ENCODE data around the gene ZCRB1. TPM values are rescaled to one million over a fixed set of nuclear protein-coding genes. Genes with fewer than 3 reads are reported as not detected.
"Not testable (repeated sequence)": the region's sequence is repeated elsewhere in the genome, so short reads cannot be mapped to it uniquely, and the experiment has no call there.

ZCRB1 gene, protein sequence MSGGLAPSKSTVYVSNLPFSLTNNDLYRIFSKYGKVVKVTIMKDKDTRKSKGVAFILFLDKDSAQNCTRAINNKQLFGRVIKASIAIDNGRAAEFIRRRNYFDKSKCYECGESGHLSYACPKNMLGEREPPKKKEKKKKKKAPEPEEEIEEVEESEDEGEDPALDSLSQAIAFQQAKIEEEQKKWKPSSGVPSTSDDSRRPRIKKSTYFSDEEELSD
- polyA plus RNA-seq = 10 to 100 TPM; 57.2 to 98.5 (median 91.3) TPM

DNA sequence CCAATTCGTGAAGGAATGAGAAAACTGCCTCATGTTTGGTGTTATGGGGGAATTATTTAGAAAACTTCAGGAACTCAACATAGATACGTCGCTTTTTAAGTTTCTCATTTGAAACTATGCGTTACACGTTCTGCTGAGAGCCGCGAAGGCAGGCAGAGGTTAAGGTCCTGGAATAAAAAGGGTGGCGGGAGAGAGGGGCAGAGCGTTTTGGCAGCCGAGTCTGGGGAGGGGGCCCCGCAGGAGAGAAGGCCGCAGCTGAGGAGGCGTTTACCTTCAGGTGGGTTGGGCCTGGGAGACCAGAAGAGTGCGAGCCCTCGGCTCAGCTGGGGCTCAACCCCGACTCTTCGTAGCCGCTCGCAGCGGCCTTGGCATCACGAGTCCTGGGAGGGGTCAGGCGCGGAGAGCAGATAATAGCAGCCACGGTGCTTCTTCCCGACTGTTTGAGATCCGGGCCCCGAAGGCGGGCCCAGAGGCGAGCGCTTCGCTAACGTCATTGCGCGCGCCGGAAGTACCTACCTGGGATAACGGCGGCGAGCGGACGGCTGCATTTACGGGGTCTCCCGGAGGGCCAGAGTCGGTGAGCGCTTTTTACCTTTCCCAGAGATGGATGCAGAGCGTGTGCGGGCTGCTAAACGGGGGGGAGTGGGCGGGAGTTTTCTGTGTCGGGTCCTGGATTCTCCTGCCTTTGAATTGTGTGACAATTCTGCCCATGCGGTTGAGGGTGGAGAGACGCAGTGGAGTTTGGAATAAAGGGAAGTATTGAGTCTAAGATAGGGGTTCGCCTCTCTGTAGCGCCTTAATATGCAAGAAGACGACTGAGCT is at the start of gene ZCRB1, which contains the start of gene PPHLN1:
Gene ZCRB1, minus strand, starts transcription at position 442 of the 822 bp plus-strand sequence. CDS start 1,992 bp downstream, outside the sequence.
Gene PPHLN1, plus strand, starts transcription at position 515 of the 822 bp plus-strand sequence. CDS start 9,736 bp downstream, outside the sequence.
- Mint-ChIP-seq H3K4me3 (peak within 1 kb of the TSS; percentile 97 to 99 (median 99)), H3K27me3 (ENCODE audit: low read depth in 3 of 3) (peaks cover 3 to 11% (median 4%) of the 10 kb centered on the region in 3 donors), H3K36me3 (peaks cover 0 to 5% (median 4%) of the 10 kb centered on the region in 3 donors), H3K4me1 (peaks cover 50 to 62% of the 10 kb centered on the region in 2 donors), H3K27ac (peak within 1 kb of the TSS; percentile 93 to 99 (median 98)), H3K9me3 (no peaks in the 10 kb centered on the region)
- DNase-seq = peak; percentile 73 to 79 (median 78)

DNA sequence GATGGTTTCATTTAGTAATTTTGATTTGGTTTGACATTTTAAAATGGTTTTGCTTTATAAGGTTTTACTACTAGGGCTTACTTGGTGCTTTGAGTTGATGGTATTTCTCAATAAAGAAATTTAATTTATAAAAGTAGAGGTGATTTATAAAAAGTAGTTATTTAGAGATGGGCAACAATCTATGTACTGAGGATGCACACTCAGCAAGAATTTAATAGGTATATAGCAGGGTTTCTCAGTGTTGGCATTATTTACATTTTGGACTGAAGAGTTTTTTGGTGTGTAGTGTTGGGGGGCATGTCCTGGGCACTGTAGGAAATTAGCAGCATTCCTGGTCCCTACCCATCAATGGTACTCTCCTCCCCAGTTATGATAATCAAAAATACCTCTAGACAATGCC is 47.8 kb upstream of the ZCRB1 start:
- no peak overlapping the region for H3K4me3 Mint-ChIP-seq
- H3K9me3 Mint-ChIP-seq = no peaks in the 10 kb centered on the region
- peaks cover 0 to 2% (median 0%) of the 10 kb centered on the region in 3 donors for H3K27me3 Mint-ChIP-seq (ENCODE audit: low read depth in 3 of 3)
- peak overlapping the region in 1 of 6 donors; percentile 38 for H3K27ac Mint-ChIP-seq
- DNase-seq = no peak
- peaks cover 0 to 1% of the 10 kb centered on the region in 2 donors for H3K4me1 Mint-ChIP-seq
- peaks cover 3 to 14% (median 5%) of the 10 kb centered on the region in 3 donors for H3K36me3 Mint-ChIP-seq

DNA sequence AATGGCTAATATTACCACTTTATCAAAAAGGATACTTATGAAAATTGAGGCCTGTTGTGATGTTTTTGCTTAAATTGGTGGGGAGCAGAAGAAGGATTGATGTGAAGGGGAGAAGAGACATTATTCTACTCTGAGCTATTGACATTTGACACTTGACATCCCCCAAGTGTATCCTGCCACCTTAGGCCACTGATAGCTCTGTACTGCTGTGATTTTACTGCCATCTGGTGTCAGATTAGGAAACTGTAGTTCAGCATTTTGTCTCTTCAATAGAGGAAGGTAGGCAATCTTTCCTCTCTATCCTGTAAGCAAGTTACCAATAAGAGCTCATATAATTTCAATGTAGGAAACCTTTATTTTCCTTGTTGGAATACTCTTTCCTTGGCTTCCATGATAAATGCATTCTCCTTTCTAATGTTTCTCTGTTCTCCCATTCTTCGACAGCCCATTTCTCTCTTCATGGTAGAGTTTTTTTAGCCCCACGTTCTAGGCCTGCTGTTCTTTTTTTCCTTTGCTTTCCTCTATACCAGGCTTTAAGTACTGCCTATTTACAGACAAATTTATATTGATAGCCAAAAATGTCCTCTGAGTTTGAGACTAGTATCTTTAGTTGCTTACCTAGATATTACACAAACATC is 46.4 kb upstream of the ZCRB1 start:
- peaks cover 0 to 1% of the 10 kb centered on the region in 2 donors for H3K4me1 Mint-ChIP-seq
- no peak overlapping the region for H3K4me3 Mint-ChIP-seq
- H3K27ac Mint-ChIP-seq = peak overlapping the region in 1 of 6 donors; percentile 17
- DNase-seq = peak; percentile 21 to 47 (median 41)
- H3K9me3 Mint-ChIP-seq = no peaks in the 10 kb centered on the region
- peaks cover 3 to 9% (median 5%) of the 10 kb centered on the region in 3 donors for H3K36me3 Mint-ChIP-seq
- no peaks in the 10 kb centered on the region for H3K27me3 Mint-ChIP-seq (ENCODE audit: low read depth in 3 of 3)

DNA sequence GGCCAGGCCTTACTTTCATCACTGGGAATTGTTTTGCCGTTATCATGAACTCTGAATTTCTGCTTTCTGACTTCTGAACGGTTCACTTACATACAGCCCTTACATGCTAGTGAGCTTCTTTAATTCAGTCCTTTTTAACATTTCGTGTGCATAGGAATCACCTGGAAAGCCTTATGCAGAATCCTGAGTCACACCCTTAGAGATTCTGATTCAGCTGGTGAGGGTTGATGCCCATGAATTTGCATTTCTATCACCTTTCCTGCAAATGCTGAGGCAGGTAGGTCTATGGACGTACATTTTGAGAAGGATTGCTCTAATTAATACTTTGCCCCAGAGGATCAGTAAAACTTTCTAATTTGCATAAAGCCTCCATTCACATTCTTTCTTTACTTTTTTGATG is 44.1 kb upstream of the ZCRB1 start:
- peaks cover 3 to 16% of the 10 kb centered on the region in 2 donors for H3K4me1 Mint-ChIP-seq
- DNase-seq = no peak

DNA sequence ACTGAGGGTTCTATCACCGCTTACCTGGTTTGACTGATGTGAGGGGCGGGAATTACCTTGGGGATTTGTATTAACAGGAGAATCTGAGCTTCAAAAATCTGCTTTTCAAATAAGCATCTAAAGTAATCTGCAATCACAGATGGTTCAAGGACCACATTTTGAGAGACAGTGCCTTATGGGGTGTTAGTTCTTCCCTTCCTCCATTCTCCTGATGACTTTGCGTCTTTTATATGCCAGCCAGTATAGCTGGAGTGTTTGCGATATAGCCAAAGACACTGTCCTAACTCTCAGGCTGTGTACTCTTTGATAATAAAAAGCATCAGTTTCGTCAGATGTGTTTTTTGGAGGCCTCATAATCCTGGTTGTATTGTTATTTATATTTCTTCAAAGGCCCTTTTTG is 39.6 kb upstream of the ZCRB1 start:
- Mint-ChIP-seq H3K4me3 (no peak overlapping the region), H3K9me3 (no peaks in the 10 kb centered on the region), H3K36me3 (peaks cover 3 to 4% (median 4%) of the 10 kb centered on the region in 3 donors), H3K27me3 (ENCODE audit: low read depth in 3 of 3) (no peaks in the 10 kb centered on the region), H3K27ac (peak overlapping the region in 1 of 6 donors; percentile 19), H3K4me1 (peaks cover 24 to 55% of the 10 kb centered on the region in 2 donors)
- no peak for DNase-seq

More for the DNA sequence above, 44.1 kb upstream of the ZCRB1 start:
- H3K9me3 Mint-ChIP-seq = no peaks in the 10 kb centered on the region
- no peak overlapping the region for H3K27ac Mint-ChIP-seq
- H3K4me3 Mint-ChIP-seq = no peak overlapping the region
- H3K36me3 Mint-ChIP-seq = peaks cover 0 to 4% (median 0%) of the 10 kb centered on the region in 3 donors
- no peaks in the 10 kb centered on the region for H3K27me3 Mint-ChIP-seq (ENCODE audit: low read depth in 3 of 3)

DNA sequence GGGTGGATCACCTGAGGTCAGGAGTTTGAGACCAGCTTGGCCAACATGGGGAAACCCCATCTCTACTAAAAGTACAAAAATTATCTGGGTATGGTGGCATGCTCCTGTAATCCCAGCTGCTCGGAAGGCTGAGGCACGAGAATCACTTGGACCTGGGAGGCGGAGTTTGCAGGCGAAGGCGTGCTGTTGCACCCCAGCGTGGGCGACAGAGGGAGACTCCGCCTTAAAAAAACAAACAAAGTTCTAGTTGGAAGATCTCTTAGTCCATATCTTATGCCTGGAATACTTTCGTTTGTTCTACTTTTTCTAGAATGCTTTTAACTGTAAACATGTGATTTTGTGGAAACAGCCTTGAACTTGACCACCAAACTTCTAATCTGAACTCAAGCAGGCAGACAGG is 38.8 kb upstream of the ZCRB1 start:
- no peak for DNase-seq
- Mint-ChIP-seq H3K27me3 (ENCODE audit: low read depth in 3 of 3) (peaks cover 0 to 1% (median 0%) of the 10 kb centered on the region in 3 donors), H3K4me1 (peaks cover 27 to 63% of the 10 kb centered on the region in 2 donors), H3K36me3 (peaks cover 3 to 4% (median 4%) of the 10 kb centered on the region in 3 donors), H3K27ac (no peak overlapping the region), H3K4me3 (no peak overlapping the region), H3K9me3 (no peaks in the 10 kb centered on the region)

DNA sequence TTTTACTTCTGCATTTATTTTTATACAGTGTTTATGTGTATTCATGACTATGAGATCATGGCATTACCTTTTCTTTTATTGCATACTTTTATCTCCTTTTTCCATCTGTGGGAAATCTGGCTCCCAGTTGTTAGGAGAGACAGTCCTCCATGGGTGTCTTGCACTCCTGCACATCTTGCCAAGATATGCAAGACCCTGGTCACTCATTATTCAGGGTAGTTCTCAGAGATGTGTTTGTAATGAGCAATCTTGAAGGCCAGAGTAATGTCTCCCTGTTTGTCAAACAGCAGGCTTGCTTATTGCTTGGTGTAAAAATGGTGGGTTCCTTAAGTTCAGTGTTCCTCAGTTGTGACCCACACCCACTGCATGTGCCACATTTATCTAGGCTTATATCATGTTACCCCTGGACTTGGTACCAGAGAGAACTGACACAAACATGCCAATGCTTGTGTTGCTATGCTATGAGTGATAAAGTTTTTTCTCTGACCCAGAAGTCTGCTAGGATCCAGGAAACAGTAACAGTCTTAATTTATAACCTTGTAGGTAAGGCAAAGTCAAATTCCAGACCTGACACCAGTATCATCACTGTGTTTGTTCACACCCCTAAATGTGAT is 36.9 kb upstream of the ZCRB1 start:
- H3K27me3 Mint-ChIP-seq (ENCODE audit: low read depth in 3 of 3) = peaks cover 0 to 1% (median 0%) of the 10 kb centered on the region in 3 donors
- peak overlapping the region in 3 of 6 donors; percentile 17 to 53 (median 49) for H3K27ac Mint-ChIP-seq
- peaks cover 4 to 5% (median 4%) of the 10 kb centered on the region in 3 donors for H3K36me3 Mint-ChIP-seq
- H3K4me1 Mint-ChIP-seq = peaks cover 30 to 67% of the 10 kb centered on the region in 2 donors
- H3K4me3 Mint-ChIP-seq = no peak overlapping the region
- H3K9me3 Mint-ChIP-seq = no peaks in the 10 kb centered on the region
- no peak for DNase-seq

DNA sequence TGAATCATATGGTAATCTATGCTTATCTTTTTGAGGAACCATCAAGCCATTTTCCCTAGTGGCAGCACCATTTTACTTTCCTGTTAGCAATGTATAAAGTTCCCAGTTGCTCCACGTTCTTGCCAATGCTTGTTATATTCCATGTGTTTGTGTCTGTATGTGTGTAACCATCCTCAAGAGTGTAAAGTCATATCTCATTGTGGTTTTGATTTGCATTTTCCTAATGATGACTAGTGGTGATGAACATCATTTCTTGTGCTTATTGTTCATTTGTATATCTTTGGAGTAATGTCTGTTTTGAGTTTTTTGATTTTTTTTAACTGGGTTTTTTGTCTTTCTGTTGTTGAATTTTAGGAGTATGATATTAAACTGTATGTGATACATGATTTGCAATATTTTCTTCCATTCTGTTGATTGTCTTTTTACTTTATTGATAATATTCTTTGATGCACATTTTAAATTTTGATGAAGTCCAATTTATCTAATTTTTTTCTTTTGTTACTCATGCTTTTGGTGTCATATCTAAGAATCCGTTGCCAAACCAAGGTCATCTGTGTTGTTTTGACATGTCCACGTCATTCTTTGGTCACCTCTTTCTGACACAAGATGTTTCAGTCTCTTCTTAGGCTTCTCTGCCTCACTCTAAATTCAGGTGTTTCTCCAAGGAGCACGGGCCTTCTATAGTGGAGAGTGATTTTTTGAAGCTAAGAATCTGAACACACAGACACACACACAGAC is 36.2 kb upstream of the ZCRB1 start:
- Mint-ChIP-seq H3K4me3 (no peak overlapping the region), H3K4me1 (peaks cover 30 to 67% of the 10 kb centered on the region in 2 donors), H3K27ac (no peak overlapping the region)

DNA sequence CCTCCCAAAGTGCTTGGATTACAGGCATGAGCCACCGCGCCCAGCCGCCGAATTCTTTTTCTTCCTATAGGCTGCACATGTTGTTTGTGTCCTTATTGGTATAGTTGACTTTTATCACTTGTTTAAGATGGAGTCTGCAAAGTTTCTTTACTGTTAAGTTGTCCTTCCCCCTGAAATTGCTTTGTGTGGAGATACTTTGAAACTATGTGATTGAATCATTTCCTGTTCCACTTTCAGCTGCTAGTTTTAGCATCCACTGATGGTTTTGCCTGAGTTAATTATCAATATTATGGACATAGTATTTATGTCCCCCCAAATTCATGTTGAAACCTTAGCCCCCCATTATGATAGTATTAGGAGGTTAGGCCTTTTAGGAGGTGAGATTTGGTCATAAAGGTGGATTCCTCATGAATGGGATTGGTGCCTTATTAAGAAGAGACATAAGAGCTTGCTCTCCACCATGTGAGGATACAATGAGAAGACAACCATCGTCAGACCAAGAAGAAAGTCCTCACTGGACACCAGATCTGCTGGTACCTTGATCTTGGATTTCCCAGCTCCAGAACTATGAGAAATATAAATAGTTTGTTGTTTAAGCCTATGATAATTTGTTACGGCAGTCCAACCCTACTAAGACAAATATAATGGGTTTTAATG is 35.0 kb upstream of the ZCRB1 start:
- DNase-seq = no peak
- no peaks in the 10 kb centered on the region for H3K9me3 Mint-ChIP-seq
- H3K4me1 Mint-ChIP-seq = peaks cover 30 to 61% of the 10 kb centered on the region in 2 donors
- H3K4me3 Mint-ChIP-seq = peak overlapping the region in 1 of 5 donors; percentile 66
- peaks cover 4 to 7% (median 6%) of the 10 kb centered on the region in 3 donors for H3K36me3 Mint-ChIP-seq
- H3K27ac Mint-ChIP-seq = peak overlapping the region in 3 of 6 donors; percentile 13 to 83 (median 54)
- H3K27me3 Mint-ChIP-seq (ENCODE audit: low read depth in 3 of 3) = peaks cover 0 to 1% (median 0%) of the 10 kb centered on the region in 3 donors

More for the DNA sequence above, 36.2 kb upstream of the ZCRB1 start:
- no peak for DNase-seq
- Mint-ChIP-seq H3K36me3 (peaks cover 4 to 7% (median 4%) of the 10 kb centered on the region in 3 donors), H3K27me3 (ENCODE audit: low read depth in 3 of 3) (peaks cover 0 to 1% (median 0%) of the 10 kb centered on the region in 3 donors), H3K9me3 (no peaks in the 10 kb centered on the region)

DNA sequence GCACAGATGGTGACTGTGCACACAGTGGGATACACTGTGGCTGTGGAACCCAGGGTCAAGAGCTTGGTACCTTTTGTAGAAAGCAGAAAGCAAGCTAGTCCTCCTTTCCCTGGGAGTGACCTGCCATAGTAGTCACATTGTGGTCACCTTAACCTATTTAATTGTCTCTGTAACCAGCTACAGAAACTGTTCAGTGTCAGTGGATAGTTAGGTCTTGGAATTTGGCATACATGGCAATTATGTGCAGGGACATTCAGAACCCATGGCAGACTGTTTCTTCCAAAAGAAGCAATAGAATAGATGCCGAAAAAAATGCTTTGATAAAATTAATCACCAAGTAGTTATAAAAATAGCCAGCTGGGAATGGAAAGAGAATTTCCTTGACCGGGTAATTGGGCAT is 30.4 kb upstream of the ZCRB1 start:
- DNase-seq = no peak
- peaks cover 15 to 21% of the 10 kb centered on the region in 2 donors for H3K4me1 Mint-ChIP-seq
- H3K9me3 Mint-ChIP-seq = no peaks in the 10 kb centered on the region
- H3K27ac Mint-ChIP-seq = no peak overlapping the region
- H3K36me3 Mint-ChIP-seq = peaks cover 4 to 7% (median 4%) of the 10 kb centered on the region in 3 donors
- H3K4me3 Mint-ChIP-seq = no peak overlapping the region
- peaks cover 0 to 1% (median 0%) of the 10 kb centered on the region in 3 donors for H3K27me3 Mint-ChIP-seq (ENCODE audit: low read depth in 3 of 3)

DNA sequence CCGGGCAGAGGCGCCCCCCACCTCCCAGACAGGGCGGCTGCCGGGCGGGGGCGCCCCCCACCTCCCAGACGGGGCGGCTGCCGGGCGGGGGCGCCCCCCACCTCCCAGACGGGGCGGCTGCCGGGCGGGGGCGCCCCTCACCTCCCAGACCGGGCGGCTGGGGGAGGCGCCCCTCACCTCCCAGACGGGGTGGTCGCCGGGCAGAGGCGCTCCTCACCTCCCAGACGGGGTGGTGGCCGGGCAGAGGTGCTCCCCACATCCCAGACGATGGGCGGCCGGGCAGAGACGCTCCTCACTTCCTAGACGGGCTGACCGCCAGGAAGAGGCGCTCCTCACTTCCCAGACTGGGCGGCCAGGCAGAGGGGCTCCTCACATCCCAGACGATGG is 24.1 kb upstream of the ZCRB1 start:
- not testable (repeated sequence) for H3K27me3 Mint-ChIP-seq (ENCODE audit: low read depth in 3 of 3); DNase-seq; H3K36me3 Mint-ChIP-seq; H3K27ac Mint-ChIP-seq; H3K4me3 Mint-ChIP-seq; H3K9me3 Mint-ChIP-seq
- peaks cover 5 to 25% of the 10 kb centered on the region in 2 donors for H3K4me1 Mint-ChIP-seq
